ENCODE measurements around the gene P2RY10. TPM values are rescaled to one million over a fixed set of nuclear protein-coding genes. Genes with fewer than 3 reads are reported as not detected.
"Not testable (repeated sequence)": the region's sequence is repeated elsewhere in the genome, so short reads cannot be mapped to it uniquely, and the experiment has no call there.

P2RY10 gene
- total RNA-seq, 5 donors from 2014 or later (not counting 1 experiment from before 2014, with no cell fraction given) = 49.9 to 71.9 (median 67.4) TPM

DNA sequence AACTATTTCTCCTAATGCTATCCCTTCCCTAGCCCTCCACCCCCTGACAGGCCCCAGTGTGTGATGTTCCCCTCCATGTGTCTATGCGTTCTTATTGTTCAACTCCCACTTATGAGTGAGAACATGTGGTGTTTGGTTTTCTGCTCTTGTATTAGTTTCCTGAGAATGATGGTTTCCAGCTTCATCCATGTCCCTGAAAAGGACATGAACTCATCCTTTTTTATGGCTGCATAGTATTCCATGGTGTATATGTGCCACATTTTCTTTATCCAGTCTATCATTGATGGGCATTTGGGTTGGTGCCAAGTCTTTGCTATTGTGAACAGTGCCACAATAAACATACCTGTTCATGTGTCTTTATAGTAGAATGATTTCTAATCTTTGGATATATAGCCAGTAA, 62.3 kb downstream of the P2RY10 start:
- POLR2A ChIA-PET; H3K4me1 Mint-ChIP-seq; CTCF ChIA-PET; H3K4me3 ChIP-seq (ENCODE audit: control insufficient read depth in 1 of 2, extremely low read depth in 1 of 2, low read length in 1 of 2); H3K36me3 Mint-ChIP-seq; H3K27me3 Mint-ChIP-seq; DNase-seq; H3K4me1 ChIP-seq (ENCODE audit: control insufficient read depth in 1 of 2, extremely low read depth in 1 of 2, insufficient read depth in 2 of 2, low read length in 2 of 2); H3K27me3 ChIP-seq (replicated peaks in 1 of 2; ENCODE audit: control insufficient read depth in 2 of 2, extremely low read depth in 1 of 2, insufficient read depth in 2 of 2, low read length in 1 of 2); H3K27ac ChIP-seq (ENCODE audit: low read length); H3K4me3 Mint-ChIP-seq; ATAC-seq (replicated peaks in 1 of 4); H3K27ac Mint-ChIP-seq; H3K9me3 ChIP-seq; H3K36me3 ChIP-seq (ENCODE audit: control insufficient read depth in 2 of 2, extremely low read depth in 1 of 2, insufficient read depth in 1 of 2, low read length in 1 of 2): not testable (repeated sequence)
- WGBS (ENCODE audit: insufficient coverage) = no CpG with 5 or more reads among the region's 1 CpG
- H3K9me3 Mint-ChIP-seq = peaks cover 0 to 19% (median 8%) of the 10 kb centered on the region in 3 donors

Other genes starting within 250 kb of the P2RY10 start
- not detected for gene LPAR4, start 197.7 kb upstream of the P2RY10 start, total RNA-seq
- gene GPR174, start 199.3 kb downstream of the P2RY10 start, total RNA-seq = 10 to 100 TPM; 28.8 to 49.0 (median 39.5) TPM

Data from T-cell (primary cell).